ENCODE measurements around the gene IL1R2.

Gene IL1R2

DNA sequence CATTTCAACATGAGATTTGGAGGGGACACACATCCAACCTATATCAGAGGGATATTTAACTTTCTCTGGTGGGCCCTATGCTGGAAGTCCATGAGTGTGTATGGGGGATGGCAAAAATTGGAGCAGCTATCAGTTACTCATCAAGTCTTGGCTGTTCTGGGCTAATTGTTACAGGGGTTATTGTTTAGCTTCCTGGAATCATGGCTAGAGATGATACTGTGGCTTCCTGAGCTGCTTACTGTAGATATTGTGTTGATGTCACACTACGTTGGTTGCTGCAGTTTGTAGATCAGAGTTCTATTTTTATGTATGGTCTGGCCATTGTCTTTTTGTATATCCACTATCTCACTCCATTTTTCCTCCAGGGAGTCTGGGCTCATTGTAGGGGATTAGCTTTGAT, 20.9 kb upstream of the IL1R2 start:
- Mint-ChIP-seq H3K9me3 (peaks cover 5% of the 10 kb centered on the region), H3K36me3 (ENCODE audit: low read depth) (no peaks in the 10 kb centered on the region), H3K27ac (no peak overlapping the region), H3K4me1 (peaks cover 6% of the 10 kb centered on the region), H3K27me3 (ENCODE audit: low read depth) (no peaks in the 10 kb centered on the region), H3K4me3 (no peak overlapping the region)
- TF ChIP-seq, protein P1, sequence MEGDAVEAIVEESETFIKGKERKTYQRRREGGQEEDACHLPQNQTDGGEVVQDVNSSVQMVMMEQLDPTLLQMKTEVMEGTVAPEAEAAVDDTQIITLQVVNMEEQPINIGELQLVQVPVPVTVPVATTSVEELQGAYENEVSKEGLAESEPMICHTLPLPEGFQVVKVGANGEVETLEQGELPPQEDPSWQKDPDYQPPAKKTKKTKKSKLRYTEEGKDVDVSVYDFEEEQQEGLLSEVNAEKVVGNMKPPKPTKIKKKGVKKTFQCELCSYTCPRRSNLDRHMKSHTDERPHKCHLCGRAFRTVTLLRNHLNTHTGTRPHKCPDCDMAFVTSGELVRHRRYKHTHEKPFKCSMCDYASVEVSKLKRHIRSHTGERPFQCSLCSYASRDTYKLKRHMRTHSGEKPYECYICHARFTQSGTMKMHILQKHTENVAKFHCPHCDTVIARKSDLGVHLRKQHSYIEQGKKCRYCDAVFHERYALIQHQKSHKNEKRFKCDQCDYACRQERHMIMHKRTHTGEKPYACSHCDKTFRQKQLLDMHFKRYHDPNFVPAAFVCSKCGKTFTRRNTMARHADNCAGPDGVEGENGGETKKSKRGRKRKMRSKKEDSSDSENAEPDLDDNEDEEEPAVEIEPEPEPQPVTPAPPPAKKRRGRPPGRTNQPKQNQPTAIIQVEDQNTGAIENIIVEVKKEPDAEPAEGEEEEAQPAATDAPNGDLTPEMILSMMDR (IDR thresholded peaks at IDR 0.05; ENCODE audit: unreplicated experiment in 3 of 3) = no peak

DNA sequence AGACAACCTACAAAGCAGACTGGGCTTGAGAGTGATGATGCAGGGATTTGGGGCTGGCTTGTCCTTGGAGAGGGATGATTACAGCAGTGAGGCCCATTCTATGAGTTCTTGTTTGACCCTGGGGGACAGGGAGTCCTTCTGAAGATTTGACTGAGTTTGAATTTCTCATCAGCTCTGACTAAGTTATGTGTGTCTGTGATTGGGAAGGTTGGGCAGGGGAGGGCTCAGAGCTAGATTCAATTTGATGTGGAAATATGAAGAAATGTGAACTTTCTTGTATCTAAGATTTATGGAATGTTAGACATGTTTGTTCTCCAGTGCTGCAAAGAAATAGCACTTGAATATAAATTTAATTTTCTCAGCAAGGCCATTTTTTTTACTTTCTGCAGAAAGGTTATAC, 19.9 kb upstream of the IL1R2 start:
- Mint-ChIP-seq H3K4me3 (no peak overlapping the region), H3K9me3 (peaks cover 5% of the 10 kb centered on the region), H3K27ac (no peak overlapping the region), H3K27me3 (ENCODE audit: low read depth) (no peaks in the 10 kb centered on the region), H3K36me3 (ENCODE audit: low read depth) (no peaks in the 10 kb centered on the region), H3K4me1 (peaks cover 15% of the 10 kb centered on the region)
- TF ChIP-seq, protein P1 (IDR thresholded peaks at IDR 0.05; ENCODE audit: unreplicated experiment in 3 of 3) = no peak

DNA sequence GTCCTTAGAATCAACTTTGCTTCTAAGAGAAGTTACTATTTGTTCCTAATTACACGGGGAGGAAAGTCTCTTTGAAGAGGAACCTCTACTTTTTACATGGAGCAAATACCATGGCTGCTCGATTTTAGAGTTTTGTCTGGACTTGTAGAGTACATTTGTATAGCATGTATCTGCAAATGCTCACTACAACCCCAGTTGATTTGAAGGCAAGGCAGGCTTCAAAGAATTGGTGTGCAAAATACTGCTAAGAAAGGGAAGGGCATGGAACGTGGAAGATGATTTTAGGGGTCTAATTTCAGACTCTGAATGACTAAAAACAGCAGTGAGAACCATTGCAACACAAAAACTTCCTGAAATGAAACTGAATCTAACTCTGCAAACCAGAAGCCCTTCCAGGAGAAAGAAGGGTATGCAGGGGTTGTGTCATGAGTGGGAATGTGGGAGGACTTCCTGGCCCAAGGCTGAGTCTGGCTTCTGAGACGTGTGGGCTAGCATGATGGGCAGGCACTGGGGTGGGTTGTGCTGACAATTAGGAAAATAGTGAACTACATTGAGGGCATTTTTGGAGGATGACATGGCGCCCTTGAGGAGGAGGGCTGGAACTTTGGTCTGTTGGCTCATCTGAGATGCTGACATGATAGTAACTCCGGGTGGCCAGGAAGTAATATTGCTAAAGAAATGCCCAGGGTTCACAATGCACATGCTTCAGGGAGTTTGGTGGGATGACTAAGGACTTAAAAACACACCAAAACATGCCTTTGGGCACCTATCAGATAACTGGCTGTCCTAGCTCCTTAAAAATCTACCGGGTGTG, 18.9 kb upstream of the IL1R2 start:
- H3K4me3 Mint-ChIP-seq = no peak overlapping the region
- no peak overlapping the region for H3K27ac Mint-ChIP-seq
- TF ChIP-seq, protein P1 (IDR thresholded peaks at IDR 0.05; ENCODE audit: unreplicated experiment in 3 of 3) = no peak
- no peaks in the 10 kb centered on the region for H3K36me3 Mint-ChIP-seq (ENCODE audit: low read depth)
- H3K4me1 Mint-ChIP-seq = peaks cover 18% of the 10 kb centered on the region
- no peaks in the 10 kb centered on the region for H3K27me3 Mint-ChIP-seq (ENCODE audit: low read depth)
- H3K9me3 Mint-ChIP-seq = peaks cover 5% of the 10 kb centered on the region

DNA sequence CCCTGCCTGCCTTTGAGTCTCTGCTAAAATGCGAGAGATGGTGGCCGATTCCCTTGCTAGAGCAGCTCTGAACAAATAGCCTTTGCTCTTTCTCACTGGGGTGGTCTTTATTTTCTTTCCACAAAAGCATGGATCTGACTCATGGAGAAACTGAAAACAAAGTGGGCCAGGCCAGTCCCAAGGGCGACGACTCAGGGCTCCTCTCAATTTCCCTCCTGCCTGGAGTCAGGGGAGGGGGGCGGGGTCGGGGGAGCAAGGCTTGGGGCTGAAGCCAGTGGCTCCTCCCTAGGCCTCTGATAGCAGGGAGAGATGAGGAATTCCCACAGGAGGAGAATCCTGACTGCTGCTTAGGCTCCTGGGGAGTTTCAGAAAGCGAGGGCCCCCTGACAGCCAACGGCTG, 17.1 kb upstream of the IL1R2 start:
- H3K9me3 Mint-ChIP-seq = peaks cover 5% of the 10 kb centered on the region
- H3K4me3 Mint-ChIP-seq = no peak overlapping the region
- TF ChIP-seq, protein P1 (IDR thresholded peaks at IDR 0.05; ENCODE audit: unreplicated experiment in 3 of 3) = no peak
- no peak overlapping the region for H3K27ac Mint-ChIP-seq
- H3K4me1 Mint-ChIP-seq = peaks cover 18% of the 10 kb centered on the region
- no peaks in the 10 kb centered on the region for H3K36me3 Mint-ChIP-seq (ENCODE audit: low read depth)
- no peaks in the 10 kb centered on the region for H3K27me3 Mint-ChIP-seq (ENCODE audit: low read depth)

DNA sequence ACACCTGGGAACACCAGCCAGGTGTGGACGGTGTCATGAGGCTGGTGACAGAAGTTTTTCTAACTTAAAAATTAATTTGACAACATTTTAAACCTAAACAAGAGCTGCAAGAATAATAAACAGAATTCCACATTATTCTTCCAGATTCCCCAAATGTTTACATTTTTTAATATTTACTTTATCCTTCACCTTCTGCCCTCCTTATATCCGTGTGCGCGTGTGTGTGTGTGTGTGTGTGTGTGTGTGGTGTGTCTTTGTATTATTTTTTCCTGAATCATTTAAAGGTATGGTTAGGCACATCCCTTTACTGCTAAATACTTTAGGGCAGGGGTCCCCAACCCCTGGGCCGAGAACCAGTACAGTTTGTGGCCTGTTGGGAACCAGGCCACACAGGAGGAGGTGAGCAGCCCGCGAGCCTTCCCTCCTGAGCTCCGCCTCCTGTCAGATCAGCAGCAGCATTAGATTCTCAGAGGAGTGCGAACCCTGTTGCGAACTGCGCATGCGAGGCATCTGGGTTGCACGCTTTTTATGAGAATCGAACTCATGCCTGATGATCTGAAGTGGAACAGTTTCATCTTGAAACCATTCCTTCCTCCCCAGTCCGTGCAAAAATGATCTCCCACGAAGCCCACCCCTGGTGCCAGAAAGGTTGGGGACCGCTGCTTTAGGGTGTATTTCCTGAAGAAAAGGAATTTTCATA, 16.4 kb upstream of the IL1R2 start:
- TF ChIP-seq, protein P1 (IDR thresholded peaks at IDR 0.05; ENCODE audit: unreplicated experiment in 3 of 3) = no peak
- H3K27me3 Mint-ChIP-seq (ENCODE audit: low read depth) = no peaks in the 10 kb centered on the region
- H3K27ac Mint-ChIP-seq = no peak overlapping the region
- H3K4me1 Mint-ChIP-seq = peaks cover 18% of the 10 kb centered on the region
- H3K9me3 Mint-ChIP-seq = peaks cover 5% of the 10 kb centered on the region
- no peaks in the 10 kb centered on the region for H3K36me3 Mint-ChIP-seq (ENCODE audit: low read depth)
- no peak overlapping the region for H3K4me3 Mint-ChIP-seq

All from nephron (organoid).